K562 (cell line): ENCODE results near the gene U2SURP. TPM values are rescaled to one million over a fixed set of nuclear protein-coding genes. Genes with fewer than 3 reads are reported as not detected.
A peak's percentile ranks its signal among the peaks of the same experiment; 100 is the strongest.

ENCODE experiments used
- BRD4 ChIP-seq: fragments of 200-600 bp; sonication (generic); IDR thresholded peaks from 2 replicates; pipeline ENCODE4 v1.6.1; 2017; ENCODE audit warnings: inconsistent platforms
- CREM ChIP-seq: IDR thresholded peaks from 2 replicates; pipeline ENCODE4 v1.6.1; 2014; ENCODE audit warnings: antibody characterized with exemption, low read depth
- CTCFL ChIP-seq: IDR thresholded peaks from 2 replicates; pipeline ENCODE4 v1.6.1; 2011; ENCODE audit warnings: borderline replicate concordance, low read depth, mild to moderate bottlenecking, moderate library complexity, low read length; ENCODE audit not compliant: insufficient read depth, poor library complexity, severe bottlenecking
- EGR1 ChIP-seq: fragments of 450-650 bp; conservative IDR thresholded peaks from 2 replicates; pipeline ENCODE4 v1.6.1; 2017; ENCODE audit warnings: mild to moderate bottlenecking
- ESRRA ChIP-seq: fragments of 450-650 bp; IDR thresholded peaks from 2 replicates; pipeline ENCODE4 v1.6.1; 2014; ENCODE audit warnings: low read depth, mild to moderate bottlenecking, moderate library complexity, borderline replicate concordance
- ETS2 ChIP-seq: IDR thresholded peaks from 2 replicates; pipeline ENCODE4 v1.6.1; 2016; ENCODE audit warnings: borderline replicate concordance, missing genetic modification characterization, mild to moderate bottlenecking, moderate library complexity, missing compliant biosample characterization; ENCODE audit not compliant: poor library complexity, severe bottlenecking
- GABPB2 ChIP-seq: fragments of 250-450 bp; sonication (Bioruptor Pico); conservative IDR thresholded peaks from 2 replicates; pipeline ENCODE4 v1.5.1; 2021; ENCODE audit warnings: mild to moderate bottlenecking
- MAFG ChIP-seq: fragments of 450-650 bp; conservative IDR thresholded peaks from 2 replicates; pipeline ENCODE4 v1.6.1; 2016; ENCODE audit warnings: missing genetic modification characterization, missing compliant biosample characterization
- MXI1 ChIP-seq: IDR thresholded peaks from 2 replicates; pipeline ENCODE4 v1.6.1; 2011; ENCODE audit warnings: low read depth, mild to moderate bottlenecking, improper control_type of control experiment, low read length
- PCBP1 ChIP-seq: fragments of 200-400 bp; formaldehyde crosslinking; IDR thresholded peaks from 2 replicates; pipeline ENCODE4 v1.6.1; 2018; ENCODE audit warnings: mild to moderate bottlenecking, low read depth, low read length; ENCODE audit not compliant: poor library complexity, severe bottlenecking
- PHB ChIP-seq: fragments of 250-450 bp; sonication (Bioruptor Pico); IDR thresholded peaks from 2 replicates; pipeline ENCODE4 v1.5.0; 2021
- PTRF ChIP-seq: fragments of 450-650 bp; IDR thresholded peaks from 2 replicates; pipeline ENCODE4 v1.6.1; 2016; ENCODE audit warnings: mild to moderate bottlenecking, missing genetic modification characterization, missing compliant biosample characterization
- RBFOX2 ChIP-seq: fragments of 200-400 bp; formaldehyde crosslinking; IDR thresholded peaks from 2 replicates; pipeline ENCODE4 v1.6.1; 2017; ENCODE audit warnings: low read depth, mild to moderate bottlenecking, low read length, moderate library complexity
- RBM14 ChIP-seq: fragments of 200-400 bp; formaldehyde crosslinking; IDR thresholded peaks from 2 replicates; pipeline ENCODE4 v1.6.1; 2018; ENCODE audit warnings: low read depth, mild to moderate bottlenecking, low read length, moderate library complexity, borderline replicate concordance; ENCODE audit not compliant: insufficient read depth
- RFX1 ChIP-seq: fragments of 450-650 bp; IDR thresholded peaks from 2 replicates; pipeline ENCODE4 v1.6.1; 2016; ENCODE audit warnings: mild to moderate bottlenecking, moderate library complexity
- TRIM24 ChIP-seq, 2 experiments: fragments of 450-650 bp; IDR thresholded peaks; 2 replicates each; pipeline ENCODE4 v1.6.1; 2016
- YY1 ChIP-seq, 3 experiments: IDR thresholded peaks; 2 replicates each; pipeline ENCODE4 v1.6.1; 2011; ENCODE audit warnings: low read length in 2 of 3, mild to moderate bottlenecking in 2 of 3, moderate library complexity in 2 of 3, borderline replicate concordance in 1 of 3, control low read depth in 1 of 3, low read depth in 1 of 3; ENCODE audit not compliant: insufficient read depth in 3 of 3, insufficient replicate concordance in 2 of 3, control insufficient read depth in 1 of 3, insufficient read length in 1 of 3; ENCODE audit errors: extremely low read depth in 1 of 3
- ZBTB1 ChIP-seq: sonication (generic); formaldehyde crosslinking; IDR thresholded peaks from 2 replicates; pipeline ENCODE4 v1.8.1; 2023; ENCODE audit warnings: missing genetic modification reagents, low read depth, mild to moderate bottlenecking, borderline replicate concordance
- ZBTB11 ChIP-seq, 3 experiments: fragments of 200-800 bp in 1 of 3; fragments of 250-450 bp in 1 of 3; fragments of 450-650 bp in 1 of 3; sonication (Bioruptor Pico) in 1 of 3; sonication (Bioruptor generic) in 1 of 3; formaldehyde crosslinking in 1 of 3; IDR thresholded peaks; 2 replicates each; pipeline versions ENCODE4 v1.6.1 to v1.8.0; 2016 to 2022; ENCODE audit warnings: mild to moderate bottlenecking in 2 of 3, missing genetic modification characterization in 2 of 3, missing compliant biosample characterization in 1 of 3, moderate library complexity in 1 of 3
- ZNF143 ChIP-seq: sonication (generic); formaldehyde crosslinking; IDR thresholded peaks from 2 replicates; pipeline ENCODE4 v1.9.0; 2022; ENCODE audit warnings: mild to moderate bottlenecking, missing genetic modification reagents
- ZNF263 ChIP-seq: sonication (generic); formaldehyde crosslinking; IDR thresholded peaks from 2 replicates; pipeline ENCODE4 v1.8.0; 2022; ENCODE audit warnings: mild to moderate bottlenecking, missing genetic modification reagents, borderline replicate concordance
- ZNF584 ChIP-seq: fragments of 200-800 bp; sonication (Bioruptor generic); IDR thresholded peaks from 2 replicates; pipeline ENCODE4 v1.6.1; 2016; ENCODE audit warnings: low read depth, mild to moderate bottlenecking, missing genetic modification characterization, missing compliant biosample characterization
- polyA plus RNA-seq, 8 experiments: library from polyadenylated mRNA; depleted of rRNA in 4 of 8; stranded (reverse) in 5 of 8; unstranded in 3 of 8; fragments of >200 nt; fragmentation: Nextera tagmentation in 2 of 8; fragmentation: Illumina TruSeq in 1 of 8; extraction: Ambion mirVana in 2 of 8; extraction: Trizol in 1 of 8; gene quantifications; 2 replicates each; pipeline versions ENCODE4 v1.2.1 to v1.2.3, GENCODE V29; 2011 to 2014; ENCODE audit warnings: inconsistent platforms in 1 of 8, missing spikeins in 1 of 8
- total RNA-seq, 7 experiments: library from RNA; depleted of rRNA in 6 of 7; stranded (reverse); fragments of >200 nt in 6 of 7; fragmentation: Illumina TruSeq in 2 of 7; extraction: Trizol in 2 of 7; gene quantifications; 2 replicates each; pipeline versions ENCODE4 v1.2.1 to v1.2.3, GENCODE V29; 2011 to 2021; ENCODE audit warnings: low replicate concordance in 1 of 7

U2SURP gene
- total and polyA plus RNA-seq, 9 of the 15 experiments (the other 6 are each of a cell fraction or from before 2014, with no cell fraction given) = 128 to 322 (median 191) TPM

GRCh38 chr3:143001369-143002082 lies at the start of gene U2SURP (continued):
- peak; percentile 25 for TF ChIP-seq CTCFL
- TF ChIP-seq YY1 (IDR thresholded peaks at IDR 0.05; ENCODE audit: borderline replicate concordance in 1 of 3, control insufficient read depth in 1 of 3, extremely low read depth in 1 of 3, insufficient read depth in 3 of 3, insufficient read length in 1 of 3, insufficient replicate concordance in 2 of 3, low read depth in 1 of 3, low read length in 2 of 3) = peak; percentile 77 to 97 (median 97)
- TF ChIP-seq PCBP1 = no peak
- TF ChIP-seq GABPB2 (CRISPR knock-in tag) = no peak
- TF ChIP-seq ZNF143 = peak; percentile 27; the same call in 1 of the 2 replicates
- TF ChIP-seq ZBTB1 = no peak
- no peak for TF ChIP-seq EGR1
- TF ChIP-seq CREM = peak; percentile 77; the same call in 1 of the 2 replicates
- TF ChIP-seq ZNF584 (CRISPR knock-in tag) = peak; percentile 47; the same call in 1 of the 2 replicates
- no peak for TF ChIP-seq RBM14
- no peak for TF ChIP-seq ZNF263 (CRISPR knock-in tag)
- no peak for TF ChIP-seq ETS2 (tag)
- no peak for TF ChIP-seq PTRF
- TF ChIP-seq PHB (CRISPR knock-in tag) = peak; percentile 83; the same call in 1 of the 2 replicates
- peak in 1 of 3 experiments; percentile 95; a peak in 2 of 6 replicates for TF ChIP-seq ZBTB11 (CRISPR knock-in tag; IDR thresholded peaks at IDR 0.05)
- TF ChIP-seq MAFG = no peak
- TF ChIP-seq MXI1 = peak; percentile 69
- TF ChIP-seq RFX1 = no peak
- no peak; the same call in 1 of the 2 replicates for TF ChIP-seq BRD4
- peak; percentile 95 for TF ChIP-seq RBFOX2
- peak in 1 of 2 experiments; percentile 64; a peak in 1 of 4 replicates for TF ChIP-seq TRIM24 (IDR thresholded peaks at IDR 0.05)
- peak; percentile 78 for TF ChIP-seq ESRRA
